Astrocyte (in vitro differentiated cells and primary cell): ENCODE data around the gene UGCG.

Source experiments
- CTCF ChIP-seq: IDR thresholded peaks from 2 replicates; pipeline ENCODE4 v1.5.1; 2011; ENCODE audit warnings: low read depth, mild to moderate bottlenecking, inconsistent platforms, low read length, moderate library complexity; ENCODE audit not compliant: insufficient read depth
- EZH2 ChIP-seq: IDR thresholded peaks from 2 replicates; pipeline ENCODE4 v1.6.1; 2012; ENCODE audit warnings: mild to moderate bottlenecking, low read length, inconsistent platforms; ENCODE audit not compliant: insufficient read depth

- TF ChIP-seq CTCF (no peak), EZH2 (no peak)
Observed at GRCh38 chr9:111940697-111941096, 44.1 kb downstream of the UGCG start.
